T-helper 2 cell treated with Interferon-gamma antibody and Interleukin-4, amounts not matched to agents 100 ng/mL and 5 ng/mL, for 36 hours (primary cell): ENCODE results near the gene ANK3. TPM values are rescaled to one million over a fixed set of nuclear protein-coding genes. Genes with fewer than 3 reads are reported as not detected.

Source experiments
- intact Hi-C: fragments of 100-400 bp; cut with micrococcal nuclease; formaldehyde crosslinking; loops from one replicate; pipeline ENCODE4 v1.15.1; 2023
- total RNA-seq: library from RNA; stranded (reverse); gene quantifications from 2 replicates; pipeline ENCODE4 v1.2.3, GENCODE V29; 2022

The ANK3 gene
- total RNA-seq, 1 donor from 2014 or later, result 14.7 TPM

DNA sequence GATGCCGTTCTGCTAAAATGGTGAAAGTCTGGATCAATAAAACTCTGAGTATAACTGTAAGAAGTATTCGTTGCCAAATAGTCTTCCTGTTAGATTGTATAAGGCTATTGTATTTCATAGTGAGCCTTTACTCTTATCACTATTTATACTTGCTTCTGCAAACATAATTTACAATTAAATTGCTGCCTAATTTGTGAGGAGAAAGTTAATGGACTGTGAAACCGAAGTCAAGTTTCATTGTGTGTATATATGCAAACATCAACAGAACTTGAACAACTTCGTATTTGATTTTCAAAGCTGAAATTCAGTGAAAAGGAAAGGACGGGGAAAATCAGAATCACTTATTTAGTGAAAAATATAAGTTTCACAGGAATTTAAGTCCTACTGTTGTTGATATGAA lies 347.4 kb downstream of the ANK3 start:
- intact Hi-C loops, result no loop called here

DNA sequence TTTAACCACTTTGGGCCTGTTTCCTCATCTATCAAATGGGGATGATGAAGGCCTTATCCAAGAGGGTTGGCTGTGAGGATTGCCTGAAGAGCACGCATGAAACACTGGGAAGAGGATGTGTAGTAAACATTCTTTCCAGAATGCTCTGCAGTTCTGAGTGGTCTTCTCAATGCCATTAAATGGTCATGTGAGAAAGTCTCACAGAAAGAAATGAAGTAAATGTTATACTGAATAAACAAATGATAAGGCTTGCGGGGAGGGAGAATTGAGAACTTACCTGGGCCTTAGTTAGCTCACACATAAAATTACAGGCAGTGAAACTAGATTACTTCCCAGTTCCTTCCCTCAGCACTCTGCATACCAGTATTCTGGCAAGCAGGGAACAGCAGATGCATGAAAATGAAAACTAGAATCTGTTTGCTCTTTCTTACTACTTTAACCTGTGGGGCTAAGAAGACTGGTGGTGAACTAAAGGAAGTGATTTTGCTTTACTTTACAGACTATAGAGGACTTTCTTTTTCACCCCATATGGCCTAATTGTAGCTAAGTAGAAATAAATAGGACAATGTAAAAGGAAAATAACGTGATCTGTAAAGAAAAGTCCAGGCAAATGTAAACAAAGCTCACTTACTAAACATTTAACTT lies 348.1 kb downstream of the ANK3 start:
- intact Hi-C loops, result no loop called here

DNA sequence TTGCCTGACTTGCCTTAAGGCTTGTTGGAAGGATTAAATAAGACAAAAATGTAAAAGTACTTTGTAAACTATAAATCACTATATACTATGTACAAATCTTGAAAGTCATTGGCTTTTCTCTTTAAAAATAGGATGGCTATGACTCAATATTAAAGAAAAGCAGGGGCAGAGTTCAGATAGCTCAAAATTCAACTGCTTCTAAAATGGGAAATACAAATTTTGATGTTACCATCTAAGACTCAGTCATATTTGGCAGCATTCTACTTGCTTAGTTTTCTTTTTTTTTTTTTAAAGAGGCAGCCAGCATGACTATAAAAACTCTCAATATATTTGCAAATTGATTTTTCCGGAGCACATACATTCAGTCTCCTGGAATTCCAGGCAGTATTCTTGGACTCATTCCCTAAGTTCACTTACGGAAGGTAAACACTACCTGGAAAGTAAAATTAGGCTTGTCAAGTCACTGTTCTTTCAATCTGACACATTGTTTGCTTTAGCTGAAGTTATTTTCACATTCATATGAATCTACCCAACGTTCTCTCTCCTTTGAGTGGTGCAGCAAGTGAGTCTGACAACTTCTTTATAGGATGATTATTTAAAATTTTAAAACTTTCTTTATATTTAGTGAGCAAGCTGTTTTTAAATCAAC lies 349.5 kb downstream of the ANK3 start:
- intact Hi-C loops, result no loop called here

DNA sequence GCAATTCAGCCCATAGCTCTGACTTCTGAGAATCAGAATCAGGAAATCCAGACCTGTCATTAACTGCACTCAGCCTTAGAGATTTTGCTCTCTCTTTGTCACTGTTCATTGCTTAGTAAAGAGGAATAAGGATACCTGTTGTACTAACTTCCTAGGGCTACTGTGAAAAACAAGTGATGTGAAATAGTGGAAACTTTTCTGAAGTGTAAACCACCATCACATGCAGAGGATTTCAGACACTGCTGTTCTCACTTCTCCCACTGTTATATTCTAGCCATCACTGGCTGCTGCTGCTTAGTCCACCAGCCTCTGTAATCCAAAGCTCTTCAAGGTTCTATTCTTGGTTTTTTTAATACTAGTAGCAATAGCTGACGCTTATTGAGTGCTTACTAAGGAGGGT lies 353.7 kb downstream of the ANK3 start:
- intact Hi-C loops, result loop anchor here (10.0 kb wide), 1 partner anchor 201 kb away; no protein-coding TSS in a partner anchor

DNA sequence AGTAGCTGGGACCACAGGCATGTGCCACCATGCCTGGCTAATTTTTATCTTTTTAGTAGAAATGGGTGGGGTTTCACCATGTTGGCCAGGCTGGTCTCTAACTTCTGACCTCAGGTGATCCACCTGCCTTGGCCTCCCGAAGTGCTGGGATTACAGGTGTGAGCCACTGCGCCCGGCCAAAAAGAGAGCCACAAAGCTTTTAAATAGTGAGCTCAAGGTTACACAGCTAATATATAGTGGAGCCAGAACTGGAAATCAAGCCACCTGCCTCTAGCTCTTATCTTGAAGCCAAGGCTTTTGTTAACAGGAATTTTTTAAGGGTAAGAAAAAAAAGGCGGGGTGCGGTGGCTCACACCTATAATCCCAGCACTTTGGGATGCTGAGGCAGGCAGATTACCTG lies 354.3 kb downstream of the ANK3 start:
- intact Hi-C loops, result loop anchor here (10.0 kb wide), 1 partner anchor 201 kb away; no protein-coding TSS in a partner anchor

DNA sequence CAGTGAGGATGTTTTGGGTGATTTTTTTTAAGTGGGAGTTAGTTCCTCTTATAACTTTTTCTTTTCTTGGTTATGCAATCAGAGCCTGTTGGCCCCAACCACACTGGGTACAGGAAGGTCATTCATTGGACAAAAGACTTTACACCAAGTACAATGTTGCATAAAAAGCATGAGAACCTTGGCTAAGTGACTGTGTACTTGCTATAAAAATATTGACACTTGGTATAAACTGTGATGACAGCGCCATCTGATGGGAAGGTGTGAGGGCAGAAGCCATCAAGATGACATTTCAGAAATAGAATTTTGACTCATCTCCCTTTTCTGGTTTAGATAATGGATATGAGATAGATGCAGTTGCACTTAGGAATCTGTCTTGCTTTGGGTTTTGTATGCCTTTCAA lies 357.0 kb downstream of the ANK3 start:
- intact Hi-C loops, result loop anchor here (1.0 to 10.0 kb wide), 5 partner anchors 125 to 406 kb away; partner anchors contain the start of gene CCDC6

DNA sequence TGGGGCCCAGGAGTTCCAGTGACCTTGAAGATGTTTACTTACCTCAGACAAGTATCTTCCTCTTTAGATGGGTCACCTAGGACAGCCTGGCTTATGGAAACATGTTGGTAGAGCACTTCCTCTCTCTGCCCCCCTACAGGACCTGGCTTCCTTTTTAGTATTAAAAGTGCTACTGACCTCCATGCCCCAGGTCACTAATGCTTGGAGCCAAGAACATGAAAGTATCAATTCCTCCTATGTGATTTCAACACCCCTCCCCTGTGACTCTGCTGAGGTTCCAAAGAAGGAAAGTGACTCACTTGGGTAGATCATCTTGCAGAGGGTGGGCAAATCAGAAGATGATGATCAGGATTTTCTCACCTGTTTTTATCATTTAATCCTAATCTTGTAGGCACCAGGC lies 358.0 kb downstream of the ANK3 start:
- intact Hi-C loops, result loop anchor here (1.0 to 10.0 kb wide), 5 partner anchors 124 to 405 kb away; partner anchors contain the start of gene CCDC6

DNA sequence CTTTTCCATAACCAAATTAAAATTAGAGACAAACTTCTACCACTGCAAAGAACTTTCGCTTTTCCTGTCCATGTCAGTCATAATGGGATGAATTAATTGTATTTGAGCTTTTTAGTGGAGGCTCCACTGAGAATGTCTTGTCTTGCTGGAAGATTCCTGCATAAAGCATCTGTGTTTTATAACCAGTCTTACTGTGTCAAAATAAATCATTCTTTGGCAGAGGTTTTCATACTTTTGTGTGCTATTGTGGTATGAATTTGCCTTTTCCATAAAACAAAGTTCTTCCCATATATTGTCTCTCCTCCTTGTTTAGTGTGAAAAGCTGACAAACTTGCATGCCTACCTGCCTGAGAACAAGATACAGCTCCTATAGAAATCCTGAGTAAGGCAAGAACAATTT lies 358.5 kb downstream of the ANK3 start:
- intact Hi-C loops, result loop anchor here (5.0 to 10.0 kb wide), 2 partner anchors 124 to 196 kb away; partner anchors contain the start of gene CCDC6

DNA sequence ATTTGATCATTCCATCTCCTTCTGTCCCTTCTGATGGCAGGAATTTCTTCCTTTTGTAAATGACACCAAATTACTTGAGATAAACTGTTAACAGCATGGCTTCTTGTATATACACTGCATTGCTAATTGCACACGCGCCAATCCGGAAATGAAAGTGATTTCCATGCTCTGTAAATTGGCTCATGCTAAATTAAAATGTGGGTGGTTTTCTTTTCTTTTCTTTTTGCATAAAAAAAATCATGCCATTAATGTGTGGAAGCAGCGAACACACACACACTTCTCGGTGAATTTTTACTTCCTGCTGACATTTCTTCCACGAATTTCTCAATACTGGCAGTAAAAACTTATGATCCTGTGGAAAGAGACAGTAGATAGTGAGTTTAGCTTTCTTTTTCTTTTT lies 360.2 kb downstream of the ANK3 start:
- intact Hi-C loops, result no loop called here

DNA sequence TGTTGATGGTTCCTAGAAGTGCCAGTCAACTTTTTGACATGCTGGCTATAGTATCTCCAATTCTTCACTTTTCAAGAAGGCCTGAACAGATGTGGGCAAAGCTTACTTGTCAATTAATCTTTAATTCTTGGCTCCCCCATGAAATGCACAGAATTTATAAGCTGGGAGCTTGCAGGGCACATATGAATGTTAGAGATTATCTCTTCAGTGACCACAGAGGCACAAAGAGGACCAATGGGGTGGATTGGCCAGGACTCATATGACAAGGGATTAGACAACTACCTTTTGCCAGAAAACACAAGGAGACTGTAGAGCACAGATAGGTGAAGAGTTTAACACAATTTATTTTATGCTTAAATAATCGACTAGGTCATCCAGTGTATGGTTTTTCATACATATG lies 361.6 kb downstream of the ANK3 start:
- intact Hi-C loops, result no loop called here

DNA sequence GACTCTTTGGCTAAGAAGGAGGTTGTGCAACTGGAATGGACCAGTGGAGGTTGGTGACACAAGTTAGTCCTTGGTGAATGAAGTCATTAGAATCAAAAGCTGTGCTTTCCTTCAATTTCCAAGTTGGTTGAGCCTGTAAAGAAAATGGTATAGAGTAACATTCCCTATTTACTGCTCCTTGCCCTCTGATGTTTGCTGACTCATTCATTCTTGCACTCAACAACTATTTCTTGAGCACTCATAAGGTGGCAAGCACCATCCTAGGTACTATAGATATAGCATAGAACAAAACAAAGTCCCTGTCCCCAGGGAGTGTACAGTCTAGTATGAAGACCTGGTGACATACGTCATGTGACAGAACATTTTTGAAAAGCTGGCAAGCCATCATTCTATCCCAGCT lies 364.4 kb downstream of the ANK3 start:
- intact Hi-C loops, result no loop called here

DNA sequence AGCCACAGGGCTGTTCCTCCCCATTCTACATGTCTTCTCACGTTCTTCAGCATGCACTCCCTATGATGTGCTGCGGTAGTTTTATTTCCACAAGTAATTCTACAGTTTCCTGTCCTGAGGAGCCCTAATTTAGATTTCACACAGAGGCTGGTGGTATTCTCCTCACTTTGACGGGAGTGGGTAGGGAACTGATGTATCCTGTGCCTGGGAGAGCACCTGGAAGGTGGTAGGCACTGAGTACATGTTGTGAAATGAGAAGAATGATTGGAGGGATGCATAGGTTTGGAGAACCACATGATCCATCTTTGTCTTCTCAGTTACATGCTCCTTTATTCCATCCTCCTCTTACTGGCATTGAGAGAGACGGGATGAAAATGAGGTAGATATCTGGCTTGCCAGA lies 365.2 kb downstream of the ANK3 start:
- intact Hi-C loops, result no loop called here

DNA sequence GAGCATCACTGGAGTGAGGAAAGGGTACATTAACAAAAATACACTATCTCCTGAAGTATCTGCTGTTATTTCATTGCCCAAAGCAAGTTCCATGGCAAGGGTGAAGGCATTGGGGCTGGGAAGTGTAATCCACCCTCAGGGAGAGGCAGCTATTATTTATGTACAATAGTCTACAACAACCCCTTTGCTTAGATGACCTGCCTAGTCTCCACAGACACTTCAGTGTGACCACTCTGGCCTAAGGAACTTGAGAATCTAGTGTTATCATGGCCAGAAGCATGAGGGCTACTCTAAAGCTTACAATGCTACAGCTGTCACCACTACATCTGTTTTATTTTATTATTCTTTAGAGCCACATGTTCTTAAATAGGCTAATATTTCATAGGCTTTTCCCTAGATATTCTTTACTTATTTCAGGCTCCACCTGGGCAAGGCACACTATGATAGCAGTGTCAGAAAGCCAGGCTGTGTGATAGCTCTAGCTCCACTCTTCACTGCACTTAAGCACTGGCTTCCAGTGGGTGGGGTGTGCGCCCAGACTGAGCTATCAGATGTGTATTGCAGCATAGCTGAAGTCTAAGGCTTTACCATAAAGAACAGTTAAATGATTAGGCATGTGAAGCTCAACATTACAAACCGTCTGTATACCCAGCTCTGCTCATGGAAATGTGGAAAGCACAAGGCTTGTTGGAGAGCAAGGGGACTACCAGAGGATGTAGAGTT lies 366.4 kb downstream of the ANK3 start:
- intact Hi-C loops, result no loop called here

DNA sequence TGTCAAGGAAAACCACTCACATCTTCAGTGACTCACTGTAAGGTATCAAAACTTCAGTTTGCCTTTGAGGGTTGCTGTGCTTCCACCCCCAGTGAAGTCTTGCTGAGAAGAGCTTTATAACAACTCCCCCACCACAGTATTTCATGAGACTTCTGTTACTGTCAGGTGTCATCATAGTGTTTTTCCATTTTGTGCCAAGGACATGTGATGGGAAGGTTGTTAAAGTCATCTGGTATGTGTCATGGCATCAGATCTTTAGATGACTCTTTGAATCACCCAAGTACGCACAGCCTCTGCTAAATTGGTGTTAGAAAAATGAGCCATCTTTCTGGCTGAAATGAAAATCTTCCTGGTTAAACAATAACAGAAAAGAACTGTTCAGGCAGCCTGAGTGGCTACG lies 368.3 kb downstream of the ANK3 start:
- intact Hi-C loops, result no loop called here

DNA sequence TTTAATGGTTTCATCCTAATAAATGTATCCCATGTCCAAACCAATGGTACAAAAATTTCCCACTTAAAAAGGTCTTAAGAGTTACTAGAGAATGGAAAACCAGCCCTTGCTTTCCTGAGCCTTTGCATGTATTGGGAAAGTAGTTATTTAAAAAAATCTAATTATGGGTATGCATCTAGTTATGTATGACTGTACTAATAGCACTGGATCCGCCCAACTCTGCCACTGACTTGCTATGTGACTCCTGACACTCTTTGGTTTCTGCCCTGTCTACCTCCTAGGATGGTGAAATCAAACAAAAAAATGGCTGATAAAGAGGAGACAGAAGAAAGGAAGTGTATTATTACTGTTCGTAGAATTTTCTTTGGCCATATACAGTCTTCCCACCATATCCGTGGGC lies 372.9 kb downstream of the ANK3 start:
- intact Hi-C loops, result no loop called here

DNA sequence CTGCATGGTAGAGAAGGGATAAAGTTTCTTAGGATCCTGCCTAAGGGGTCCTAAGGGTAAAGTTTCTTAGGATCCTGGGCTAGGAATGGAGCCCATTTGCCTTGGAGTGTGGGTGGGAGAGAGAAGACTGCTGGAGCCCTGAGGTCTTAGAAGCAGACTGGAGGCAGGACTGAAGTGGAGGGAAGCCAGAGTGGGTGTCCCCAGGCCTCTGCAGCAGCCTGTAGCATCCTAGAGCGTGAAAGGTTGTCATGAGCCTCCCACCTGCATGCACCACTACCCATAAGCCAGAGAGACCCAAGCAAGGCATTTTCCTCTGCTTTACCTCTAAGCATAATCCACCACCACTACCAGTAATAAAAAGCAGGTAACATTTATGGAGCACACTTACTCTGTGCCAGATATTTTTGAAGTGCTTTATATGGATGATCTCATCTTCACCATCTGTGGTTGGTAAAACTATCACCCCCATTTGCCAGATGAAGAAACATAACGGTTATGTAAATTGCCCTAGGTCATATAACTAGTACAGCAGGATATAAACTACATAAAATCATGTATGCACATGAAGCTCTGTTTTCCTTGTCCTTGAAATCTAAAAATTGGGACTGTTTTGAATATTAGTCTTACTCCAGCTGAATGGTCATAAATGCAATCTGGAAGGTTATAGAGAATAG lies 379.8 kb downstream of the ANK3 start:
- intact Hi-C loops, result no loop called here

DNA sequence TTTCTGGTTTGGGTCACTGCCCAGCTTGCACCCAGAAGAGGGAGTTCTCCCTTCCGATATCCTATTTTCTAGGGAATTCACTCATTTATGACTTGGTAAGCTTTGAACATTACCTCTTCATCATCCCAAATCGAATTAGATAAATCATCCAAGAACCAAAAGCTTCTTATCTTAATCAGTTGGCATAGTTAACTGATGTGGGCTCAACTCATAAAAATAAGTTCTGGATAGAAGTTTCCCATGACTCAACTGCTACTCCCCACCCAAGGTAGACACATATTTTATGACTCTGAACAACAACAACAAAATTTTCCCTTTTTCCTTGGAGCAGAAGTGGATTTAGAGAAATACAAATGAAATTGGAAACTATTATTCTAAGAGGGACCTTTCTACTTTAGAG lies 380.4 kb downstream of the ANK3 start:
- intact Hi-C loops, result no loop called here

DNA sequence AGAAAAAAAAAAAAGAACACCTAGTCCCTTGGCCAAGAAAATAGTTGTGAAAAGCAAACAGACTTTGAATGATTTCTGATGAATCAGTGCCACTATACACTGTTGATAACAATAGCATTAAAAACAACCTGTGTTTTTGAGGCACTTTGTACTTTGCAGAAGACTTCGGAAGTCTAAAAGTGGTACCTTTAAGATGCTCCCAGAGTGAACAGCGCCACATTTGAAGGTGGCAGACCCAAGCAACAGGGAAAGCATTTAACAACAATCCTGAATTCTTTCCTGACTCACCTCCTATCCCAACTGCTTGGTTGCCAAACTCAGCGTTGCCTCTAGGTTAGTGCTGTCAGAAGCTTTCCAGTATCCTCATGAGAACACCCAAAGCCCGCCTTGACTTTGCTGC lies 380.9 kb downstream of the ANK3 start:
- intact Hi-C loops, result no loop called here

DNA sequence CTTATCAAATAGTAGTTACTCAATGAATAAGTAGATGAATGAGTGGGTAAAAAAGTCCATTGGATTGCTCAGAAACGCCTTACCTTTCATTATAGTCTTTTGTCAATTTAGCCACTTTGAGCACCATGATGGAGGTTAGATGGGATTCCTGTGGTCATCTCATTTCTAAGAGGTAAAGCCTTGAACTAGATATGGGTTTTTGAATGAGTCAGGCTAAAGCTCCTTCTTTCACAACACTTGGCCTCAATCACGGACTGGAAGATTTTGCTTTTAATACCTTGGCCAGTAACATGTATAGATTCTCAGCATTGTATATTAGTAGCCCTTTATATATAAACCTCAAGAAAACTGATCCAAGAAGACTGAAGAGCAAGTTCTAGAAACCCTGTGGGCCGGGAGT lies 383.6 kb downstream of the ANK3 start:
- intact Hi-C loops, result no loop called here

DNA sequence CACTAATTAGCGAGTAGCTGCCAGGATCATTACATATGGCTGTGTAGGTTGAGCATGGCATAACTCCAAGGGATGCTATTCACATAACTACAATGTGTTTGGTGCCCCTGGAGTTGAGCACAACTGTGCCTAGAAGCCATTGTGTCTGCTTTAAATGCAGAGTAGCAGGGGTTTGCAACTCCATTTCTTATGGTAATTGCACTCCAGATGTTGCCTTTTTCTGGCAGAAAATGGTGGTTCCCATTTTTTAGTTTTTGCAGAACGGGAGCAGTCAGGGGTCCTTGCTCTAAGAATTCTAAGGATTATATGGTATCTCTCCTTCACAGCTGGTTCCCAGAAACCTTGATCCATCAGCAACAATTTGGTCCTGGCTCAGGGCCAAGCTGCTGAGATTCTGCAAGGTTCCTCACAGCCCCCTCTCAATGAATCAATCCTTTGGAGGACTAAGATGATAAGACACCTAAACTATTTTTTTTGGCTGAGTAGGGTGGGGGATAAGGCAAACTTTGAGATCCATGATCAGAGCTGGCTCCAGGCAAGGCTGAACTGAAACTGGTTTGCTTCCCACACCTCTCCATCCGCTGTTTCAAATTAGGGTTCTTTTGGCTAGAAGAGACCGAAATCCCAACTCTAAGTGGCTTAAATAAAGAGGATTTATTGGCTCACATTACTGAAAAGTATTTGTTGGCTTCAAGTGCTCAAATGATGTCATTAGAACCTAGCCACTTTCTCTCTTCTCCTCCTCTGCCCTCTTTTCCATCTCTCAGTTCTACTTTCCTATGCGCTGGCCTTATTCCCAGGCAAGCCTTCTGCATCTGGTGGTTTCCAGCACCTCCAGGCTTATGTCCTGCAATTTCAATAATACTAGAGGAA lies 385.8 kb downstream of the ANK3 start:
- intact Hi-C loops, result no loop called here

DNA sequence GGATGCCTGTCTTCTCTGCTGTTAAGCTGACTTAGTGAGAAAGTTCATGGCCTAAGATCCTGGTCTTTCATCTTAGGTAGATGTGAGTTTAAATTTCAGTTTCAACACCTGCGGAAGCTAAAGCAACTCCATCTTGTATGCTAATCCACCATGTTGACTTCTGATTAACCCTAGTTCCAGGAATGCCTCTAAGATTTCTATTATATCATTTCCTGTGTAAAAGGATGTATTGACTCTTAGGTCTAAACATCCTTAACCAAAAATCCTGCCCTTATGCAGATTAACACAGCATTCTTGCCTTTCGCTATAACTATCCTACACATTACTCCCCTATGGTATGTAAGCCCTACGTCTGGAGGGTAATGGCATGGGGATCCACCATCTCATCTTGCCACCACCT lies 388.9 kb downstream of the ANK3 start:
- intact Hi-C loops, result no loop called here
